ENCODE measurements around the gene NRN1.

The NRN1 gene

GRCh38 chr6:5998236-5998635 lies 8.5 kb downstream of the NRN1 start:
- no peak overlapping the region for H3K4me3 ChIP-seq (ENCODE audit: control insufficient read depth, low read depth, low read length)
- TF ChIP-seq CTCF (IDR thresholded peaks at IDR 0.05; ENCODE audit: control insufficient read depth, insufficient read depth, low read depth, low read length, missing control alignments), result no peak
- DNase-seq (ENCODE audit: low read depth), result no peak

GRCh38 chr6:5997420-5997987 lies 9.2 kb downstream of the NRN1 start:
- no peak overlapping the region for H3K4me3 ChIP-seq (ENCODE audit: control insufficient read depth, low read depth, low read length)
- DNase-seq (ENCODE audit: low read depth), result no peak
- no peak for TF ChIP-seq CTCF (IDR thresholded peaks at IDR 0.05; ENCODE audit: control insufficient read depth, insufficient read depth, low read depth, low read length, missing control alignments)

- peak overlapping the region; percentile 70 for H3K4me3 ChIP-seq (ENCODE audit: control insufficient read depth, low read depth, low read length)
- no peak for DNase-seq (ENCODE audit: low read depth)
- TF ChIP-seq CTCF (IDR thresholded peaks at IDR 0.05; ENCODE audit: control insufficient read depth, insufficient read depth, low read depth, low read length, missing control alignments), result no peak
These were observed 9.9 kb downstream of the NRN1 start for GRCh38 chr6:5996714-5997419.

- peak; percentile 43 for TF ChIP-seq CTCF (IDR thresholded peaks at IDR 0.05; ENCODE audit: control insufficient read depth, insufficient read depth, low read depth, low read length, missing control alignments)
- DNase-seq (ENCODE audit: low read depth), result no peak
- peak overlapping the region; percentile 70 for H3K4me3 ChIP-seq (ENCODE audit: control insufficient read depth, low read depth, low read length)
These were observed 10.6 kb downstream of the NRN1 start for GRCh38 chr6:5995949-5996713.

GRCh38 chr6:5995658-5995948 lies 11.1 kb downstream of the NRN1 start:
- no peak for DNase-seq (ENCODE audit: low read depth)
- H3K4me3 ChIP-seq (ENCODE audit: control insufficient read depth, low read depth, low read length), result no peak overlapping the region
- no peak for TF ChIP-seq CTCF (IDR thresholded peaks at IDR 0.05; ENCODE audit: control insufficient read depth, insufficient read depth, low read depth, low read length, missing control alignments)

- H3K4me3 ChIP-seq (ENCODE audit: control insufficient read depth, low read depth, low read length), result no peak overlapping the region
- no peak for DNase-seq (ENCODE audit: low read depth)
- no peak for TF ChIP-seq CTCF (IDR thresholded peaks at IDR 0.05; ENCODE audit: control insufficient read depth, insufficient read depth, low read depth, low read length, missing control alignments)
These were observed 11.6 kb downstream of the NRN1 start for GRCh38 chr6:5994999-5995657.

Data from AG09309 (cell line).